KMS-11 (cell line): ENCODE data around the gene CRACR2B.

ENCODE experiments used
- H2AFZ ChIP-seq: fragments of 200-600 bp; sonication (generic); 2 replicates; pipeline ENCODE4 v1.6.1; 2016; ENCODE audit warnings: antibody characterized with exemption, mixed run types, low read depth
- H3K27ac ChIP-seq: fragments of 200-600 bp; sonication (generic); 2 replicates; pipeline ENCODE4 v1.6.1; 2016; ENCODE audit warnings: mild to moderate bottlenecking, mixed run types
- H3K27me3 ChIP-seq: fragments of 200-600 bp; sonication (generic); 2 replicates; pipeline ENCODE4 v1.6.1; 2017; ENCODE audit warnings: mild to moderate bottlenecking, low read depth, mixed run types, moderate library complexity; ENCODE audit not compliant: insufficient read depth
- H3K36me3 ChIP-seq: fragments of 200-600 bp; sonication (generic); 2 replicates; pipeline ENCODE4 v1.6.1; 2017; ENCODE audit warnings: mild to moderate bottlenecking, mixed run types; ENCODE audit not compliant: insufficient read depth
- H3K4me1 ChIP-seq: fragments of 200-600 bp; sonication (generic); 2 replicates; pipeline ENCODE4 v1.6.1; 2016; ENCODE audit warnings: mild to moderate bottlenecking, low read depth, mixed run types; ENCODE audit not compliant: poor library complexity, severe bottlenecking
- H3K4me2 ChIP-seq: fragments of 200-600 bp; sonication (generic); 2 replicates; pipeline ENCODE4 v1.7.0; 2016; ENCODE audit warnings: mild to moderate bottlenecking, mixed run types
- H3K4me3 ChIP-seq: fragments of 200-600 bp; sonication (generic); IDR thresholded peaks from 2 replicates; pipeline ENCODE4 v1.6.1; 2017; ENCODE audit warnings: low read depth, low read length, mixed read lengths; ENCODE audit not compliant: insufficient read depth
- H3K79me2 ChIP-seq: fragments of 200-600 bp; sonication (generic); 2 replicates; pipeline ENCODE4 v1.6.1; 2016; ENCODE audit warnings: low read depth, mixed run types; ENCODE audit not compliant: insufficient read depth
- H3K9ac ChIP-seq: fragments of 200-600 bp; sonication (generic); 2 replicates; pipeline ENCODE4 v1.6.1; 2016; ENCODE audit warnings: mild to moderate bottlenecking, mixed run types
- H4K20me1 ChIP-seq: fragments of 200-600 bp; sonication (generic); 2 replicates; pipeline ENCODE4 v1.6.1; 2016; ENCODE audit warnings: mild to moderate bottlenecking, mixed run types; ENCODE audit not compliant: insufficient read depth
- CTCF ChIP-seq: fragments of 200-600 bp; sonication (generic); conservative IDR thresholded peaks from 2 replicates; pipeline ENCODE4 v1.6.1; 2017; ENCODE audit warnings: low read depth, mild to moderate bottlenecking, antibody characterized with exemption, low read length, moderate library complexity, mixed read lengths

CRACR2B gene

DNA sequence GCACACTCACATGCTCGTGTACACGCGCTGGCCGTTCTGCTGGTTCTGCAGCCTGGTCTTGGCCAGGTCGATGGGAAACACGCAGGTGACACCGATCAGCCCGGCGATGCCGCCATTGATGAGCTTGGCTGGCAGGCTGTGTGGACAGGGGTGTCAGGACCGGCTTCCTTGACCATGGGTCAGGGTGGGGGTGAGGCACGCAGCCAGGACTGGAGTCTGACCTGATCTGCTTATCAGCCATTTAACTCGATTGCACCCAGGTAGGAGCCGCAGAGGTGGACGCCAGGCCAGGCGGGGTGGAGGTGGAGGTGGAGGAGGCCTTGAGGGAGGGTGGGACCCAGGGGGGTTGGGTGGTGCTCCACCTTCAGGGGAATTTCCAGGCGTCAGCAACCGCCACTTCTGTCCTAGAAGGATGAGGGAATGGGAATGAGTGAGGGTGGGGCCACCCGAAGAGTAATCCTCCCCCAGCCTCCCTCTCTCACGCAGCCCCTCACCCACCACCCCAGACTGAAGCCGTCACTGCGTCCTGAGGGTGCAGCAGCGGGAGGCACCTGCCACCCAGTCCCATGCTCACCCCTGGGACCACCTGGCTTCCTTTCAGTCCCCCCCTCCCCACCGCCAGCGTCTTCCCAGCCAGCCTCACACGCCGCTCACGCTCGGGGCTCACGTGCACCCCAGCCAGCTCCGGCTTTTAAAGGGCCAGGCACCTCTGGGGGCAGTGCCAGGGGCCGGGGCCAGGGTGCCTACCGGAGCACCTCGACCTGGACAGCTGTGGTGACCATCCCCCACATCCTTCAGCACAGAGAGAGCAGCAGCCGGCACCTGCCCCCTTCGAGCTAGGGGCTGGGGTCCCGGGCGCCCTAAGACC lies 32.7 kb upstream of the CRACR2B start:
- Histone ChIP-seq H4K20me1 (no peaks in the 10 kb centered on the region), H2AFZ (no peak overlapping the region), H3K36me3 (no peaks in the 10 kb centered on the region), H3K4me2 (peak overlapping the region; percentile 99), H3K27ac (no peak overlapping the region), H3K4me3 (no peak overlapping the region), H3K9ac (no peak overlapping the region; the same call in 1 of the 2 replicates), H3K4me1 (peaks cover 12% of the 10 kb centered on the region), H3K79me2 (0 out of 2 replicates have a peak, but pooled peaks cover 4% of the 10 kb centered on the region), H3K27me3 (no peaks in the 10 kb centered on the region)
- no peak for TF ChIP-seq CTCF

GRCh38 chr11:795634-796564 lies 31.8 kb upstream of the CRACR2B start:
- H3K27ac ChIP-seq: peak overlapping the region; percentile 50; the same call in 1 of the 2 replicates
- no peaks in the 10 kb centered on the region for H3K27me3 ChIP-seq
- H3K9ac ChIP-seq: peak overlapping the region; percentile 55; the same call in 1 of the 2 replicates
- no peaks in the 10 kb centered on the region for H3K36me3 ChIP-seq
- TF ChIP-seq CTCF: no peak
- no peaks in the 10 kb centered on the region for H4K20me1 ChIP-seq
- H3K4me3 ChIP-seq: no peak overlapping the region
- peak overlapping the region; percentile 99 for H3K4me2 ChIP-seq
- no peak overlapping the region for H2AFZ ChIP-seq
- 0 out of 2 replicates have a peak, but pooled peaks cover 4% of the 10 kb centered on the region for H3K79me2 ChIP-seq
- H3K4me1 ChIP-seq: peaks cover 12% of the 10 kb centered on the region

- peak overlapping the region; percentile 50; the same call in 1 of the 2 replicates for H3K27ac ChIP-seq
- no peaks in the 10 kb centered on the region for H3K36me3 ChIP-seq
Measured at GRCh38 chr11:796565-797295, 31.0 kb upstream of the CRACR2B start.

More at GRCh38 chr11:796565-797295, 31.0 kb upstream of the CRACR2B start:
- Histone ChIP-seq H3K4me1 (peaks cover 12% of the 10 kb centered on the region), H2AFZ (no peak overlapping the region), H4K20me1 (no peaks in the 10 kb centered on the region), H3K79me2 (0 out of 2 replicates have a peak, but pooled peaks cover 4% of the 10 kb centered on the region), H3K27me3 (no peaks in the 10 kb centered on the region), H3K9ac (peak overlapping the region; percentile 67; the same call in 1 of the 2 replicates), H3K4me3 (peak overlapping the region; percentile 28), H3K4me2 (peak overlapping the region; percentile 99)
- TF ChIP-seq CTCF: no peak
